ENCODE measurements around the gene AFAP1. TPM values are rescaled to one million over a fixed set of nuclear protein-coding genes. Genes with fewer than 3 reads are reported as not detected.

AFAP1 gene
- total and polyA plus RNA-seq, 2 of the 8 experiments (the other 6 are each of a cell fraction or from before 2014, with no cell fraction given) = 3.6 to 18.2 TPM

- no peak for DNase-seq (ENCODE audit: low read depth in 1 of 2, low spot score in 2 of 2)
- H3K9me3 ChIP-seq (ENCODE audit: insufficient read depth in 2 of 2, low read depth in 1 of 2, low read length in 1 of 2) = no peaks in the 10 kb centered on the region
- peaks cover 0 to 9% (median 5%) of the 10 kb centered on the region in 4 experiments; a peak in 4 of 7 replicates for H3K4me1 ChIP-seq (replicated peaks in 1 of 4; ENCODE audit: control insufficient read depth in 3 of 4, insufficient read depth in 4 of 4, low read length in 3 of 4)
- no peak overlapping the region for H3K56ac ChIP-seq (replicated peaks; ENCODE audit: insufficient read length, low read depth, low read length)
- no peak overlapping the region for H4K8ac ChIP-seq (ENCODE audit: extremely low read depth, insufficient read depth, low read length)
- H3K79me1 ChIP-seq (ENCODE audit: low read depth, low read length) = no peaks in the 10 kb centered on the region
- H2BK20ac ChIP-seq (ENCODE audit: low read length) = no peak overlapping the region
- CTCF ChIA-PET (ENCODE audit: partially characterized antibody) = interaction anchor here (0.5 to 3.9 kb wide), 4 partner anchors 14 to 83 kb away, joined by 3 to 22 read pairs (median 10); no protein-coding TSS in a partner anchor
- no peaks in the 10 kb centered on the region for H4K20me1 ChIP-seq (replicated peaks in 1 of 2; ENCODE audit: control insufficient read depth in 1 of 2, insufficient read depth in 2 of 2, low read length in 2 of 2)
- no peak overlapping the region for H4K5ac ChIP-seq (ENCODE audit: insufficient read length, low read depth, low read length)
- no peak overlapping the region for H3K27ac ChIP-seq (ENCODE audit: low read depth, low read length)
- H3K23me2 ChIP-seq (ENCODE audit: low read depth, low read length) = no peaks in the 10 kb centered on the region; the same call in 1 of the 2 replicates
- WGBS, 2 experiments (ENCODE audit: extremely low coverage in 1 of 2, insufficient coverage in 1 of 2, insufficient read length in 1 of 2, insufficient replicate concordance in 2 of 2, low coverage in 1 of 2, low lambda C conversion rate in 2 of 2, missing lambda C conversion rate in 1 of 2) = 78% methylated on average over 10 of the region's 10 CpGs; no CpG with 5 or more reads in 1 of the 2 experiments
- no peak overlapping the region for H2BK12ac ChIP-seq (ENCODE audit: low read depth, low read length)
- no peak overlapping the region for H3K18ac ChIP-seq (ENCODE audit: extremely low read depth, low read length)
- H2BK120ac ChIP-seq (replicated peaks; ENCODE audit: low read depth, low read length) = no peak overlapping the region
- no peak overlapping the region for H3K9ac ChIP-seq (replicated peaks in 1 of 4; ENCODE audit: extremely low read depth in 1 of 4, low read depth in 3 of 4, low read length in 3 of 4)
- no peak overlapping the region for H3K23ac ChIP-seq (ENCODE audit: insufficient read length)
- POLR2A ChIA-PET (ENCODE audit: partially characterized antibody) = no interaction called here
- no peak overlapping the region for H2AK5ac ChIP-seq (ENCODE audit: low read depth, low read length)
- H3K36me3 ChIP-seq (ENCODE audit: control insufficient read depth in 2 of 4, insufficient read depth in 4 of 4, low read length in 3 of 4) = no peaks in the 10 kb centered on the region
- H3K79me2 ChIP-seq (ENCODE audit: control insufficient read depth in 1 of 2, insufficient read depth in 2 of 2, low read length in 2 of 2) = no peaks in the 10 kb centered on the region
- H3K27me3 ChIP-seq (replicated peaks in 1 of 4; ENCODE audit: control insufficient read depth in 3 of 4, extremely low read depth in 1 of 4, insufficient read depth in 3 of 4, low read length in 3 of 4) = no peaks in the 10 kb centered on the region
- no peak overlapping the region for H4K91ac ChIP-seq (replicated peaks; ENCODE audit: insufficient read length, low read length)
- H3K4me3 ChIP-seq (ENCODE audit: extremely low read depth in 1 of 4, insufficient read depth in 2 of 4, low read depth in 3 of 4, low read length in 4 of 4) = no peak overlapping the region
- FAIRE-seq = no peak
- no peak overlapping the region for H3K4me2 ChIP-seq (ENCODE audit: insufficient read depth in 1 of 2, low read depth in 2 of 2, low read length in 2 of 2)
- no peak overlapping the region for H2BK15ac ChIP-seq (ENCODE audit: low read length)
- no peak overlapping the region for H2AFZ ChIP-seq (ENCODE audit: low read length)
- H3K14ac ChIP-seq (ENCODE audit: insufficient read length) = no peak overlapping the region
- no peak overlapping the region for H3K4ac ChIP-seq (replicated peaks; ENCODE audit: insufficient read length, low read depth, low read length)
- no peak overlapping the region for H2BK5ac ChIP-seq (ENCODE audit: low read depth, low read length)
- no peak for TF ChIP-seq SP2 (IDR thresholded peaks at IDR 0.05; ENCODE audit: low read length)
- TF ChIP-seq TAF7 (optimal IDR thresholded peaks at IDR 0.05; ENCODE audit: borderline replicate concordance, low read depth, low read length) = no peak
- no peak for TF ChIP-seq GTF2F1 (IDR thresholded peaks at IDR 0.05; ENCODE audit: borderline replicate concordance, low read depth, low read length)
- no peak for TF ChIP-seq NRF1 (IDR thresholded peaks at IDR 0.05; ENCODE audit: low read depth, low read length)
- no peak for TF ChIP-seq TEAD4 (IDR thresholded peaks at IDR 0.05; ENCODE audit: low read depth, low read length)
- TF ChIP-seq HDAC2 (IDR thresholded peaks at IDR 0.05; ENCODE audit: borderline replicate concordance in 1 of 2, low read depth in 2 of 2, low read length in 2 of 2) = no peak
- no peak for TF ChIP-seq RFX5 (IDR thresholded peaks at IDR 0.05; ENCODE audit: borderline replicate concordance, low read depth, low read length)
- no peak for TF ChIP-seq SUZ12 (IDR thresholded peaks at IDR 0.05; ENCODE audit: low read length)
- TF ChIP-seq BRCA1 (IDR thresholded peaks at IDR 0.05; ENCODE audit: low read depth, low read length) = no peak
- TF ChIP-seq SP1 (IDR thresholded peaks at IDR 0.05; ENCODE audit: low read depth, low read length) = no peak
- TF ChIP-seq SIX5 (IDR thresholded peaks at IDR 0.05; ENCODE audit: low read depth, low read length) = no peak
- no peak for TF ChIP-seq RBBP5 (IDR thresholded peaks at IDR 0.05; ENCODE audit: borderline replicate concordance, low read depth, low read length)
Measured at GRCh38 chr4:7829652-7830580, 109.7 kb downstream of the AFAP1 start.

Data from H1 (cell line).